Measurements from ENCODE around the gene PTGR1. TPM values are rescaled to one million over a fixed set of nuclear protein-coding genes. Genes with fewer than 3 reads are reported as not detected.

The PTGR1 gene
- total RNA-seq, result 77.0 and 89.0 TPM in 2 replicates

GRCh38 chr9:111599092-111599954, at the start of gene PTGR1:
Gene PTGR1, minus strand, starts transcription at chr9:111599647. Its CDS starts 2,225 bp downstream, at chr9:111597422.

DNA sequence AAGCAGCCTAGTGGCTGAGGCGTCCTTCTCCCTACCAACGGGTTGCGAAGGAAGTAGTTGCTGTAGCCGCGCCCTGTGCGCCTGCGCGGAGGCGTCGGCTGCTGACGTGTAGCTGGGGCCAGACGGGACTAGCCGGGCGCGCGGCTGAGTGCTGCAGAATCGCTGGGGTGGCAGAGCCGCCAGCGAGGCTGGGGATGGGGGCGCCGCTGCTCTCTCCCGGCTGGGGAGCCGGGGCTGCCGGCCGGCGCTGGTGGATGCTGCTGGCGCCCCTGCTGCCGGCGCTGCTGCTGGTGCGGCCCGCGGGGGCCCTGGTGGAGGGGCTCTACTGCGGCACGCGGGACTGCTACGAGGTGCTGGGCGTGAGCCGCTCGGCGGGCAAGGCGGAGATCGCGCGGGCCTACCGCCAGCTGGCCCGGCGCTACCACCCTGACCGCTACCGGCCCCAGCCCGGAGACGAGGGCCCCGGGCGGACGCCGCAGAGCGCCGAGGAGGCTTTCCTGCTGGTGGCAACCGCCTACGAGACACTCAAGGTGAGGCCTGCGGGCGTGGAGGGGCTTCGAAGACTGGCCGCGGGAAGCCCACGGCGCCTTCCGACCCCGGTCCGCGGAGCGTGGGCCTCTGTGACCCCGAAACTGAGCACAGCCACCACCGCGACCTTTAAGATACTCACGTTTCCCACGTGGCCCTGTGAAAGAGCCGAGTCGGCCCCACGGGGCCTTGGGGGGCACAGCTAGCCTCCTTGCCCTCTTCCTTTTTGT, 31.9 kb upstream of the PTGR1 start, which contains the start of gene DNAJC25:
TSS of gene DNAJC25 (plus strand) at position 121 of the 758 bp plus-strand sequence. CDS start at position 195, 74 bp downstream.

DNA sequence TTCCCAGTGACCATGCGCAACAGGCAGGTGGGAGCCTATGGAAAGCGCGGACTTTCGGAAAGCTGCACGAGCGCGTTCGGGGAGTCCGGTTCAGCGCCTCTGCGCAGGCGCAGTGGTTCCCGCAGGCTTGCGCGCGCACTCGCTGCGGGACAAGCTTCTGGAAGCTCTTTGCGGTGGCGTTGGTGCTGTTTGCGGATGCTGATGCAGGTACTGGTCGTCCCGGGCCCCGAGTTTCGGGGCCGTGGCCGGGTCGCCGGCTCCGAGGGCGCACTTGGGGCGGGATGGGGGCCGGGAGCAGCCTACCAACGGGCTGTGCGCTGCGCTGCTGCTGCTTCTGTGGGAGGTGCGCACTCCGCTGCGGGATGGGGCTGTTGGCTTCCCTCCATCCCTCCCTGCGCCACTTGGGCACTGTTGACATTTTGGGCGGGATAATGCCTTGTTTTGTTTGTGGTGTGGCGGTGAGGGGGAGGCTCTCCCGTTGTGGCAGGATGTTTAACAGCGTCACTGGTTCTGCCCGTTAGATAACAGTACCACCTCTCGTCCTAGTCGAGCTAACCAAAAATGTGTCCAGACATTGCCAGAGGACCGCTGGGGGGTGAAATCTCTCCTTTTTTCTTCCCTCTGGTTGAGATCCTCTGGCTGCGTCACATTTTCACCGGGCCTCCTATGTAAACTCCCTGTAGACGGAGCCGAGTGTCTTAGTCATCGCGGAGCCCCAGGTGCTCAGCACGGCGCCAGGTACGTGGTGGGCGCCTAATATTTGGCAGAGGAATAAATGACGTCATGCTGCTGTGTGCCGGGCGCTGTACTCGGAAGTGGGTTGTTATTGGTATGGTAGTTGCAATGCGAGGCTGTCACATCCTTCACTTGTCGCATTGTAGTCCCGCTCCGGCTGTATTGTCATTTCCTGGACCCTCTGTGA, 74.1 kb downstream of the PTGR1 start, which contains the start of gene ZNF483:
TSS of gene ZNF483 (plus strand) at position 124 of the 922 bp plus-strand sequence. CDS start 2,217 bp downstream, outside the sequence.

Other genes starting within 250 kb of the PTGR1 start
- 125 and 144 TPM in 2 replicates for gene ECPAS, start 115.3 kb downstream of the PTGR1 start, total RNA-seq
- 1.9 and 2.4 TPM in 2 replicates for gene ZNF483, start 74.5 kb downstream of the PTGR1 start, total RNA-seq
- gene DNAJC25, start 31.7 kb upstream of the PTGR1 start, total RNA-seq, result 9.5 and 9.6 TPM in 2 replicates
- 89.9 and 104 TPM in 2 replicates for gene GNG10, start 62.0 kb upstream of the PTGR1 start, total RNA-seq
- gene SHOC1, start 195.3 kb upstream of the PTGR1 start, total RNA-seq, result under 0.01 TPM in 1 of 2 replicates, not detected in the other